GM10847 (cell line): ENCODE results near the gene QTRT2.
A peak's percentile ranks its signal among the peaks of the same experiment; 100 is the strongest.

ENCODE experiments used
- POLR2A ChIP-seq: IDR thresholded peaks from 2 replicates; pipeline ENCODE4 v1.6.1; 2011; ENCODE audit not compliant: insufficient read length; ENCODE audit errors: extremely low read depth

The QTRT2 gene

GRCh38 chr3:114056130-114057010 is at the start of gene QTRT2, which contains the start of gene CCDC191:
QTRT2 (plus strand) TSS chr3:114056737; CDS start chr3:114065258, 8,521 bp downstream.
CCDC191 (minus strand) TSS chr3:114056526; CDS start chr3:114056466, 60 bp downstream.
- TF ChIP-seq POLR2A: peak; percentile 32

GRCh38 chr3:114011059-114011797 is 45.3 kb upstream of the QTRT2 start:
- TF ChIP-seq POLR2A: no peak

- TF ChIP-seq POLR2A: no peak
Measured at GRCh38 chr3:114014211-114014610, 42.3 kb upstream of the QTRT2 start.

GRCh38 chr3:114019486-114019885 is 37.1 kb upstream of the QTRT2 start:
- TF ChIP-seq POLR2A: no peak

GRCh38 chr3:114020907-114021306 is 35.6 kb upstream of the QTRT2 start:
- no peak for TF ChIP-seq POLR2A

GRCh38 chr3:114022145-114022802 is 34.3 kb upstream of the QTRT2 start:
- TF ChIP-seq POLR2A: no peak

- no peak for TF ChIP-seq POLR2A
Measured at GRCh38 chr3:114025451-114025850, 31.1 kb upstream of the QTRT2 start.

- no peak for TF ChIP-seq POLR2A
Measured at GRCh38 chr3:114026331-114026730, 30.2 kb upstream of the QTRT2 start.

- TF ChIP-seq POLR2A: no peak
Measured at GRCh38 chr3:114033721-114034120, 22.8 kb upstream of the QTRT2 start.

- no peak for TF ChIP-seq POLR2A
Measured at GRCh38 chr3:114034211-114034610, 22.3 kb upstream of the QTRT2 start.

GRCh38 chr3:114034787-114035545 is 21.6 kb upstream of the QTRT2 start:
- TF ChIP-seq POLR2A: no peak

- no peak for TF ChIP-seq POLR2A
Measured at GRCh38 chr3:114035896-114036295, 20.6 kb upstream of the QTRT2 start.

- no peak for TF ChIP-seq POLR2A
Measured at GRCh38 chr3:114043205-114043604, 13.3 kb upstream of the QTRT2 start.

- no peak for TF ChIP-seq POLR2A
Measured at GRCh38 chr3:114052216-114052615, 4.3 kb upstream of the QTRT2 start.

GRCh38 chr3:114057011-114057347 is 442 bp downstream of the QTRT2 start:
- no peak for TF ChIP-seq POLR2A
